Stimulated activated CD4-positive, alpha-beta T cell treated with anti-CD3 and anti-CD28 coated beads, Interleukin-4, amount 100 ng/mL, for 1 hour (primary cell): ENCODE measurements around the gene N4BP2.

Experiments used
- DNase-seq: peaks from one replicate; pipeline ENCODE4 v3.0.0-alpha.2; 2020

The N4BP2 gene

GRCh38 chr4:40164459-40164858 lies 107.8 kb downstream of the N4BP2 start:
- DNase-seq, result no peak

DNA sequence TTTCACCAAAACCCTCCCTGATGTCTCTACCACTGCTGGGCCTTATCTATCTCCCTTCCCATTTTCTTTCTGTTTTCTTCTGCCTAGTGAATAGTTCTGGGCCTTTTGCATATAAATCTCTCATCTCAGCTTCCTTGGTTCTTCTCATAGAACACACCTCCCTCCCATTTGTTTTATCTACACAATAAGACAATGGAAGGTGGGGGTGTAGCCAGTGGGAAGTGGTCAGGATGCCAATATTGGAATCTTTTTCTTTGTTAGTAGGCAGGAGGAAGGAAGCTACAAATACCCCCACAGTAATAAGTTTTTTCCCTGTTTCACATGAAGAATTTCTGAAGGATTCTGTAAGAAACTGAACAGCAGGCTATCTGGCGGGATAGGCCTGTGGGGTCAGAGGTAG lies 109.3 kb downstream of the N4BP2 start:
- no peak for DNase-seq

DNA sequence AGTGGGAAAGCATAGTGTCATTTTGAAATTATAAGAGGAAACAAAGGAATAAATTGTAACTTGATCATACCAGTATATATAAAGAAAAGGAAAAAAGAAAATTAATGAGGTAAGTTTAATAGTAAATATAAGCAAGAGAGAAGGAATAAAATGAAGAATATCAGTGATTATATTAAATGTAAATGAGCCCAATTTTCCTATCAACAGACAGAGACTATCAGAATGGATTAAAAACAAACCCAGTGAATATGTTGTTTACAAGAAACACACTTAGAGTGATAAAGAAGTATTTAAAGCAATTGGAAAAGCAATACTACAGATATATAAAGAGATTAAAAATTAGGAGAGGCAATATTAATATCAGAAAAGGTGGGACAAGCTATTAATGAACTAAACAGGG lies 111.4 kb downstream of the N4BP2 start:
- no peak for DNase-seq

GRCh38 chr4:40170588-40170987 lies 113.9 kb downstream of the N4BP2 start:
- no peak for DNase-seq

- no peak for DNase-seq
These were observed 116.8 kb downstream of the N4BP2 start for GRCh38 chr4:40173470-40173875.

- DNase-seq, result no peak
These were observed 120.0 kb downstream of the N4BP2 start for GRCh38 chr4:40176602-40177001.

GRCh38 chr4:40177591-40177990 lies 120.9 kb downstream of the N4BP2 start:
- DNase-seq, result no peak

- no peak for DNase-seq
These were observed 122.0 kb downstream of the N4BP2 start for GRCh38 chr4:40178672-40179071.

GRCh38 chr4:40179360-40179759 lies 122.7 kb downstream of the N4BP2 start:
- no peak for DNase-seq

- DNase-seq, result no peak
These were observed 123.7 kb downstream of the N4BP2 start for GRCh38 chr4:40180356-40180755.

- no peak for DNase-seq
These were observed 125.4 kb downstream of the N4BP2 start for GRCh38 chr4:40182001-40182400.

DNA sequence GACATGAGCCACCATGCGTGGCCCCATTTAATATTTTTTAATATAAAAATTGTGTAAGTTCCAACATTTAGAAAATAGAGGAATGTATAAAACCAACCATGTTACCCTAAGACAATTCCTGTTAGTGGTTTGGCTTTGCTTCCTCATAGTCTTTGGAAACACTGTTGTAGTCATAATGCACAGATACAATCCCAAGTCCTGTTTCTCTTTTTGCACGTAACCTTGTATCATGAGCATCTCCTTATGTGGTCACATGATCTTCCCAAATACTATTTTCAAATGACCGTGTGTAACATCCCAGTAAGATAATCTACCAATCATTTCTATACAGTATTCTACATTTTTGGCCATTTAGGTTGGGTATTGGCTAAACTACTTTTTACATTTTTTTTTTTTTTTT lies 126.3 kb downstream of the N4BP2 start:
- no peak for DNase-seq

DNA sequence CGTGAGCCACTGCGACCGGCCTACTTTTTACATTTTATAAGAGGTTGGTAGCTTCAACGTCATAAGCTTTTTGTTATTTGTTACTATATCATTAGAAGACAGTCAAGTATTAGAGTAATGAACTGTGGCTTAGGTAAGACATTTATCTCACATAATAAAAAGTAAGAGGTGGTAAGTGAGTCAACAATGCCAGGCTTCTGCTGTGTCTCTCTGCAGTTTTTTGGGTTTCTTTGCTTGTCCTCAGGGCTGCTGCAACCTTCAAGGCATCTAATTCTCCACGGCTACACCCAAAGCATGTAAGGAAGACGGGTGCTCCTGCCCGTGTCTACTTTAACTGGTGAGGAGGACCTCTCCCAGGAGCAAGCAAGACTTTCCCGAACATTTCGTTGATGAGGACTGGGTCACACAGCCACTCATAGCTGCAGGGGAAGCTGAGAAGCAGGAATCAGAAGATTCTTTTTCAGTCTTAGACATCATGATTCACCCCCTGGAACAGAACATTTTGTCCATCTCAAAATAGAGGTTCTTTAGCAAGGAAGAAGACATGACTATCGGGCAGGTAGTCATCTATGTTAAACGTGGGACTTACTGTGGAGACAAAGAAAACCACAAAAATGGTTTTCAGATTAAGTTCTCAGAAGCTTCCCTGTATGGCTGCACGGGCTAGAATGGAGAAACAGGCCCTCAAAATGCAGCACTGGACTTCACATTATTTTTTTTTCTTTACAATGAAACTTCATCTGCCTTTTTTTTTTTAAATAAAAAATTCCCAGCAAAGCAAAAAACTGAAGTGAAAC lies 127.2 kb downstream of the N4BP2 start:
- no peak for DNase-seq

DNA sequence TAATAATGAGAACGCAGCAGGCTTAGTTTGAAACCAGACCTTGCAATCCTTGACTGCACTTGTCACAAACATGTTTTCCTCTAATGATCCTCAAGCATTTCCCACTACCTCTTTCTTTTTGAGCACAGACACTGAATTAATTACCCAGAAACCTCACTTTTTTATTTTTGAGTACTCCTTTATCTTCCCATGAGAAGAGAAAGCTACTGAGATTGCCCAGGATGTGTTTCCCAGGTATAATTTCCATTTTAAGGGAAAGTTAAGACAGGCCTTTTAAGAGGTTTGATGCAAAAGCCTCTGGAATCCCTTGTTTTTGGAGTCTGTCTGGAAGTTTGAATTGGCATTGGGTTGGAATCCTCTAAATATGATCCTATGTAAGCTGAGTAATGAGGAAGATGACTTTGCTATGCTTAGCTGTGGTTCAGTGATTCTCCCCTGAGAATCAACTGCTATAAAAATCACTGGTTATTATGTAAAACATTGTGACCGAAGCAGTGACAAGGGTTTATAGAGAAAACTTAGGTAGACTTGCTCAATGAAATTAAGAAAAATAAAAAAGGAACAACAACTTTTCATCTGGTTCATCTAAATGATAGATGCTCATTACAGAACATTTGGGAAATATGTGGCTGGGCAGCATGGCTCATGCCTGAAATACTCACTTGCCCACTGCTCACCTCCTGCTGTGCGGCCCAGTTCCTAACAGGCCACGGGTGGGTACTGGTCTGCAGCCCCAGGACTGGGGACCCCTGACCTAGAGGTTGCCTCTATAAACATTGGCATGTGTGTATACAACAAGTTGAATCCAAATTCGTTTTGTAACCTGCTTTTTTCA lies 129.4 kb downstream of the N4BP2 start:
- no peak for DNase-seq

GRCh38 chr4:40186665-40187014 lies 130.0 kb downstream of the N4BP2 start:
- DNase-seq, result no peak

DNA sequence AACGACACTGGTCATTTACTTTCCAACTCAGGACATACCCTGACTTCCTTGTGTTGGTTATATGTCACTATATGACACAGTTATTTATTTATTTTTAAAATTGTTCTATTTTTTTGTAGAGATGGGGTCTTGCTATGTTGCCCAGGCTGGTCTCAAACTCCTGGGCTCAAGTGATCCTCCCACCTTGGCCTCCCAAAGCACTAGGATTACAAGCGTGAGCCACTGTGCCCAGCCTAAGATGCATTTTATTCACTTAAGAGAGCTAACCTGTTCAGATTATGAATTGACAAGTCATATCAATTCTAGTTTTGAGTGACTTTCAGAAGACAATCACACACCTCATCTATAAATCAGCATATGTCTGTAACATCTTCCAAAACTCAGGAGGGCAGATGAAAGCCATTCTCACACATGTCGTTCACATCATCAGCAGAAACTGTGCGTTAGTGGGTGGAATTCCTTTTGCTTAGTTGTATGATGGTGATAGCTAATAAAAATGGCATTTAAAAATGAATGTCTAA lies 130.8 kb downstream of the N4BP2 start:
- DNase-seq, result no peak

DNA sequence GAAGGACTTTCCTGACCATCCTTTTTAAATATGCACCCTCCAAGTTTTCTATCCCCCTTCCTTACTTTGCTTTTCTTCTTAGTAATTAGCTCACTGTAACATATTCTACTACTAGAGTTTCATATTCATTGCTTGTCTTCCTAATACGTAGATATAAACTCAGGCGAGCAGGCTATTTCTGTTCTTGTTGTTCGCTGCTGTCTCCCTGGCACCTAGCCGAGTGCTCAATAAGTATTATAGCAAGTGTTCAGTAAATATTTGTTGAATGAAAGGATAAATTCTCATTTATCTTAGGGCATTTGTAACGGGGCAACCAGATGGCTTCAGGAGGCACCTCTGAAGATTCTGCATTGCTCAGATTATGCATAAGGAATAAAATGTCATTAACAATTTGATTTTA lies 133.4 kb downstream of the N4BP2 start:
- no peak for DNase-seq

DNA sequence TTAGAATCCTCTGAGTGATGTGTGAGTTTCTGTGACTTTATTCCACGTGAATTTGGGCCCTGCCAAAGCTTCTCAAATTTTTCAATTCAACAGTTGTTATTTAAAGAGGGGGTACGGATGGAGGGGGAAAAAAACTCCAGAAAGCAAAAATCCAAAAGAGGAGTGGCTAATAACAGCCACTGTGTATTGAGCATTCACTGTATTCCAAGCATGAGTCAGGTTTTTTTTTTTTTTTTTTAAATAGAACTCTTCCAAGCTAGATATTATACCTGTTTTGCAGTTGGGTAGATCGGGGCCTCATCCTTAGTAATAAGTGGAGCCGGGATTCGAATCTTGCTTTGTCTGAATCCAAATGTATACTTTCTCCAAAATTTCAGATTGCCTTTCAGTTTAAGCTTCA lies 133.8 kb downstream of the N4BP2 start:
- no peak for DNase-seq

DNA sequence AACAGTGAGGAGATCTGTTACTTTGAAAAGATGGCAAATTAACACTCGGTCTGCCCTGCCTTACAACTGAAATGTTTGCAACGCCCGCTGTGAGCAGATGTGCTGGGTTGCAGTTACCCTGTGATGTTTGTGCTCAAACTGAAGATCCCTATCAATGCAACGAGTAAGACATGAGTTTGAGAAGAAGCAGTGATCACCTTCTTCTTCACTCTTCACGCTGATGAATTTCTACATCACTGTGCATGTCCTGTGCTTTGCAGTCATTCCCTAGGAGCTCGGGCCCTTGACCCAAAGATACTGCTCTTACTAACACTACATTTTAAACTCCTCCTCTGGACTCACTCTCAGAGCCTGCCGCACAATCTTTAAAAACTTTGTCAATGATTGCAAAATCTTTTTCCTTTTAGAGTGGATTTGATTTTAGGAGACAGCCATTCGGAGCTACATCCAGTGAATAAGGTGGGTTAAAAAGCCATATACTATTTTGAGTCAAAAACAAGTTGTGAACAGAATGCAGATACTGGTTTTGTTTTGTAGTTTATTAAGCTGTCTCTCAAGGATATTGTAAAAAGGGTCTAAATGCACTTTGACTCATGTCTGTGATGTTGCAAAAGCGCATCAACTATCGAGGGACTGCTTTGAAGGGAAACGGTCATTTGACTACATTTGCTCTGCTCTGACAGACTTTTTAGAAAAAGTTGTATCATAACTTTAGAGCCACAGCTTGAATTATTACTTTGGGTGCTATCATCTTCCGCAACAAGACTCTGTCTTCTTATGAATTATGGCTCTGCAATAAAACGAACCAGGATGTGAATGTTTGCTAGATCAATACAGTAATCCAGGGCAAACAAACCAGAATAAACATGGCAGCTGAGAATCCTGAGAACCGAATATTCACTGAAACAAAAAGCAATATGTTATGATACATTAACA lies 134.5 kb downstream of the N4BP2 start:
- DNase-seq, result no peak

DNA sequence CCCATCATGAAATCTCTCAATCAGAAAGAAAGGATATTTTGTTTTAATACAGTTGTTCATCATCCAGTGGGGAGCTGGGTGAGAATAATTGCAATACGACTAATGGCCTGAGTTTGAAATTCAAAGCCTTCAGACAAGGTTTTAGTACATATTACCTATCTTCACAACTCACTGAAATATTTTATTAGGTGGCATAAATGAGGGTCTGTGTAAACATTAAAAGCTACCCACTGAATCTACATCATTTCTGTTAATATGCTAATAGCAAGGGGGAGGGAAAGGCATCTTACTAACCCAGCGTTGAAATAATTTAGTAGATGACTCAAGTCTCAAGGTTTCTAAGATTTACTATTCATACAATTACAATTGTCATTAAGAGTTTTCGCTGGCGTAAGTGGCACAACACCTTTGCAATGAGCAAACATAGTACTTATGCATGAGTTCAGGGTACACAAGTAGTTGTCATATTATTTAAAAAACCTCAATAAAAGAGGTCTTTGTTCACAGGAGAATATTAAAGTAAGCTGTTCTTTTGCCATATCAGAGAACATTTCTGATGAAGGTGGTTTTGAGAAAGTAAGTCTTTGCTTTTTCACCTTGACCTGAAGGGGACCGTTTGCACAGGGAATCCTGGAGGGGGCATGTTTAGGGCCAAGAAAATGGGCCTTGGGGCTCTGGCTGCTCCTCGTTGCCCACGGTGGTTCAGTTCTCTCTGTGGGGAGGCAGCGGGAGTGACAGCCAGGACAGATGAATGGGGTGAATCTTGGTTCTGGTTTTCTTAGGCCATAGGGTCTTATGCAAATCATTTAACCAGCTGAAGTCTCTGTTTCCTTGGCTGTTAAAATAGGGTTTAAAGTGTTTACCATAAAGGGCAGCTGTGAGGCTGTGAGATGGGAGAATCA lies 135.7 kb downstream of the N4BP2 start:
- DNase-seq, result no peak

DNA sequence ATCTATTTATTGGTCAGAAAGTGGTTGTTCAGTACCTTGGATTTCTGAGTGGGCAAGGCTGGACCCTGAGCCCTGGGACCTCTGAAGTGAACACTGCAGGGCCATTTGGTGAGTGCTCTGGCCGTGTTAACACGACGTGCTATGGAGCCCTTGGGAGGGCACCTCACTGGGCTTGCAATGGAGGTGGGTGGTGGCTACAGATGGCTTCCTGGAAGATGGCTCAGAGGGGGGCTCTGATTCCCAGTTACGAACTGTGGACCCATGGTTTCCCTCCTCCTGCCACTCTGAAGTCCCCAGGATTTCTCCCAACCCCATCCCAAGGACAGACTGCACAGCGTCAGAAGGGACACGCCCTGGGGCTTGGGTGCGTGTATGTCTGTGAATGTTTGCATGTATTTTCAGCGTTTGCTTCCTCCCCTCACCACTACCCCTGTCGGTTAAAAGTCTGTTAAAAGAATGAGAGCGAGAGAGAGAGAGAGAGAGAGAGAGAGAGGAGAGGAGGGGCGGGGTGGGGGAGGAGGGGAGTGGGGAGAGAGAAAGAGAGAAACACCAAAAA lies 136.4 kb downstream of the N4BP2 start:
- peak; percentile 11 for DNase-seq

- no peak for DNase-seq
These were observed 136.9 kb downstream of the N4BP2 start for GRCh38 chr4:40193578-40193977.
